Peyer's patch (tissue), 4 donors: Measurements from ENCODE around the gene MBNL3. TPM values are rescaled to one million over a fixed set of nuclear protein-coding genes. Genes with fewer than 3 reads are reported as not detected.

ENCODE experiments used
- DNase-seq, 3 donors: peaks; one replicate each; pipeline ENCODE4 v3.0.0-alpha.2; 2017 to 2019
- H3K27ac ChIP-seq, 4 donors: fragments of 200-600 bp; sonication (generic); one replicate each; pipeline ENCODE4 v1.5.1; 2016 to 2019
- H3K27me3 ChIP-seq, 2 donors: fragments of 200-600 bp; sonication (generic); one replicate each; pipeline ENCODE4 v1.5.1; 2019
- H3K36me3 ChIP-seq, 3 donors: fragments of 200-600 bp; sonication (generic); one replicate each; pipeline ENCODE4 v1.5.1; 2016 to 2019
- H3K4me1 ChIP-seq, 4 donors: fragments of 200-600 bp; sonication (generic); one replicate each; pipeline ENCODE4 v1.5.1; 2016 to 2019
- H3K4me3 ChIP-seq, 4 donors: fragments of 200-600 bp; sonication (generic); 1 replicate in 3 of 4; 2 replicates in 1 of 4; pipeline ENCODE4 v1.5.1; 2016 to 2019; ENCODE audit warnings: mild to moderate bottlenecking in 1 of 4
- H3K9me3 ChIP-seq, 4 donors: fragments of 200-600 bp; sonication (generic); one replicate each; pipeline ENCODE4 v1.5.1; 2016 to 2019; ENCODE audit warnings: mild to moderate bottlenecking in 1 of 4
- POLR2A ChIP-seq, 2 donors: fragments of 450-650 bp; IDR thresholded peaks; one replicate each; pipeline ENCODE4 v1.5.1; 2017; ENCODE audit warnings: antibody characterized with exemption in 2 of 2, mild to moderate bottlenecking in 2 of 2, moderate library complexity in 2 of 2
- total RNA-seq, 4 donors: library from RNA; depleted of rRNA; stranded (reverse); fragments of >200 nt; gene quantifications; one replicate each; pipeline ENCODE4 v1.1.0, GENCODE V29; 2016
- TF ChIP-seq, protein P1 (sequence below), 6 experiments: fragments of 450-650 bp in 4 of 6; fragments of 200-600 bp in 2 of 6; sonication (generic) in 1 of 6; IDR thresholded peaks; one replicate each; pipeline ENCODE4 v1.5.1; 2017 to 2019; ENCODE audit warnings: antibody characterized with exemption in 6 of 6, mild to moderate bottlenecking in 3 of 6, moderate library complexity in 1 of 6

The MBNL3 gene
- total RNA-seq, 4 donors from 2014 or later = 19.8 to 27.9 (median 24.1) TPM

DNA sequence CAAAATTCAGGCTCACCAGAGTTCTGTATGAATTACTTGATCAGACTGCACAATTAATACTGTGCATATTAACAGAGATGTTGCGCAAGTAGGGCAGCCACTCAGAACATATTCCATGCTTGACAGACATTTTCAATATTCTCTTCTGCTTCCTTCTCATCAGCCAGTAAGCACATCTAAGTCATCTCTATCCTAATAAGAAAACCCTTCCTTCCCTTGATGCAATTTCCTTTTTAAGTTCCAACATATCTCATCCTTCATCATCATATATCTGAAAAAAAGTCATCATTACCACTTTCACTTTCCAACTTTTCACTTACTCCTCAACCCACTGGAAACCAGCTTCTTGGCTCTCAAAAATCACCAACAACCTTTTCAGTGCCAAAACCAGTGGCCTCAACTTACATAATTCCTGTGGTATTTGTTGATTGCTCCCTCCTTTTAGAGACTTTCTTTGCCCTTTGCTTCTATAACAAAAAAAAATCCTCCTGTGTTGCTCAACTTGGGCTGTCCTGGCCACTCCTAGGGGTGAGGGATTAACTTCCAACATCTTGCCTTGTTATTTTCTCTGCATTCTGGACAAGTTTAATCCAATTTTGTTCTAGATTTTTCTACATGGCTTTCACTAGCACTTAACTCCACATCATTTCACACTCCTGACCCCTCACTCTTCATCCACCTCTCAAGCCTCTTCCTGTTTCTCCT lies 14.1 kb downstream of the MBNL3 start:
- H3K4me3 ChIP-seq = no peak overlapping the region
- no peak for DNase-seq
- no peaks in the 10 kb centered on the region for H3K9me3 ChIP-seq
- H3K36me3 ChIP-seq = no peaks in the 10 kb centered on the region
- no peaks in the 10 kb centered on the region for H3K27me3 ChIP-seq
- TF ChIP-seq, protein P1, sequence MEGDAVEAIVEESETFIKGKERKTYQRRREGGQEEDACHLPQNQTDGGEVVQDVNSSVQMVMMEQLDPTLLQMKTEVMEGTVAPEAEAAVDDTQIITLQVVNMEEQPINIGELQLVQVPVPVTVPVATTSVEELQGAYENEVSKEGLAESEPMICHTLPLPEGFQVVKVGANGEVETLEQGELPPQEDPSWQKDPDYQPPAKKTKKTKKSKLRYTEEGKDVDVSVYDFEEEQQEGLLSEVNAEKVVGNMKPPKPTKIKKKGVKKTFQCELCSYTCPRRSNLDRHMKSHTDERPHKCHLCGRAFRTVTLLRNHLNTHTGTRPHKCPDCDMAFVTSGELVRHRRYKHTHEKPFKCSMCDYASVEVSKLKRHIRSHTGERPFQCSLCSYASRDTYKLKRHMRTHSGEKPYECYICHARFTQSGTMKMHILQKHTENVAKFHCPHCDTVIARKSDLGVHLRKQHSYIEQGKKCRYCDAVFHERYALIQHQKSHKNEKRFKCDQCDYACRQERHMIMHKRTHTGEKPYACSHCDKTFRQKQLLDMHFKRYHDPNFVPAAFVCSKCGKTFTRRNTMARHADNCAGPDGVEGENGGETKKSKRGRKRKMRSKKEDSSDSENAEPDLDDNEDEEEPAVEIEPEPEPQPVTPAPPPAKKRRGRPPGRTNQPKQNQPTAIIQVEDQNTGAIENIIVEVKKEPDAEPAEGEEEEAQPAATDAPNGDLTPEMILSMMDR (IDR thresholded peaks at IDR 0.05) = no peak
- TF ChIP-seq POLR2A (IDR thresholded peaks at IDR 0.05) = no peak
- H3K27ac ChIP-seq = no peak overlapping the region
- H3K4me1 ChIP-seq = no peaks in the 10 kb centered on the region

DNA sequence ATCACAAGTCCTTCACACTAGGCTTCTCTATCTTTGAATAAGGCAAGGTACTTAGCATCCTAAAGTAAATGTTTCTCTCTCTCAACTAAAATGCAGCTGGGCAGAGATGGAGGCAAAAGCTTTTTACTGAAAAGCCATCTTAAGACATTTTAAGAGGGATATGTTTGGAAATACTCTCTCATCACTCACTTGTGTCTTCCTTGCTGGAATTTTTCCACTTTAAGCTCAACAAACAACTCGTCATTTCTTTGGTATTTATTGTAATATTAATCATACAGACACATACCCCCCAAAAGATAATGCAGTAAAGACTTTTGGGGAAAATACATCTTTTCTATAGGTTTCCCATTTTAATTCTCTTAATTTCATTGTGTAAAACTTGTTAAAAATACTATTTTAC lies 16.4 kb downstream of the MBNL3 start:
- H3K4me3 ChIP-seq = no peak overlapping the region
- H3K9me3 ChIP-seq = no peaks in the 10 kb centered on the region
- DNase-seq = no peak

DNA sequence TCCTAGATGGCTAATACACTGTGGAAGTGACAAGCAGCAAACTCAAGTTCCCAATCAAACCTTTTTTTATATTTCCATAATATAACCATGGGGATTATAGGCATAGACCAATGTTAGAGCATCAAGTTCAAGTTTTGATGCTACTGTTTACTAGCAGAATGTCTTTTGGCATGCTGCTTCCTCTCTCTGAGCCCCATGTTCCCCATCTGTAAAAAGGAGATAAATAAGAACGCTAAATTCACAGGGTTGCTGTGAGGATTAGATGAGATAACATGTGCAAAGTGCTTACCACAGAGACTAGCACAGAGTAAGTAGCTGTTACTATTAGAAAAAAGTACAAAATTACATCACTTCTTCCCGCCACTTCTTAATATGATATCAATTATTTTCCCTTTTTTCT lies 18.0 kb downstream of the MBNL3 start:
- no peak for DNase-seq
- Histone ChIP-seq H3K27ac (no peak overlapping the region), H3K4me1 (no peaks in the 10 kb centered on the region), H3K9me3 (no peaks in the 10 kb centered on the region), H3K27me3 (no peaks in the 10 kb centered on the region), H3K4me3 (no peak overlapping the region), H3K36me3 (no peaks in the 10 kb centered on the region)
- TF ChIP-seq, protein P1 (IDR thresholded peaks at IDR 0.05) = no peak
- TF ChIP-seq POLR2A (IDR thresholded peaks at IDR 0.05) = no peak

More for the DNA sequence above, 16.4 kb downstream of the MBNL3 start:
- Histone ChIP-seq H3K4me1 (no peaks in the 10 kb centered on the region), H3K27ac (no peak overlapping the region), H3K36me3 (no peaks in the 10 kb centered on the region), H3K27me3 (no peaks in the 10 kb centered on the region)
- TF ChIP-seq POLR2A (IDR thresholded peaks at IDR 0.05) = no peak
- TF ChIP-seq, protein P1 (IDR thresholded peaks at IDR 0.05) = no peak

DNA sequence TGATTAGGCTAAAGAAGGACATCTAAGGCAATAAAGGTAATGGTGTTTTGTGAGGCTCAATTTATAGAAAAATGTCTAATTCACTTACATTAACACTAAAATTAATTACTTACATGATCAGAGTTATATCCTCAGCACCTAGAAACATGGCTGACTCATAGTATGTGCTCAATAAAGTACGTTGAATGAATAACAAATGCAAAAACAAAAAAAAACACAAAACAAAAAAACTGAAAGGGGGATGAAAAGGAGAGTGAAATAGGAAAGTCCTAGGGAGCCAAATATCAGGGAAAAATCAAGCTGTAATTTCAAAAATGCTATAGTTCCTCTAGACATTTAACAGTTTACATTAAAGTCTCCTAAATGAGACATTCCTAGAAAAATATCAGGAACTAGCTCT lies 18.7 kb downstream of the MBNL3 start:
- no peaks in the 10 kb centered on the region for H3K36me3 ChIP-seq
- no peak for DNase-seq
- TF ChIP-seq, protein P1 (IDR thresholded peaks at IDR 0.05) = no peak
- TF ChIP-seq POLR2A (IDR thresholded peaks at IDR 0.05) = no peak
- no peaks in the 10 kb centered on the region for H3K4me1 ChIP-seq
- no peak overlapping the region for H3K4me3 ChIP-seq
- H3K27ac ChIP-seq = no peak overlapping the region
- H3K9me3 ChIP-seq = no peaks in the 10 kb centered on the region
- no peaks in the 10 kb centered on the region for H3K27me3 ChIP-seq

DNA sequence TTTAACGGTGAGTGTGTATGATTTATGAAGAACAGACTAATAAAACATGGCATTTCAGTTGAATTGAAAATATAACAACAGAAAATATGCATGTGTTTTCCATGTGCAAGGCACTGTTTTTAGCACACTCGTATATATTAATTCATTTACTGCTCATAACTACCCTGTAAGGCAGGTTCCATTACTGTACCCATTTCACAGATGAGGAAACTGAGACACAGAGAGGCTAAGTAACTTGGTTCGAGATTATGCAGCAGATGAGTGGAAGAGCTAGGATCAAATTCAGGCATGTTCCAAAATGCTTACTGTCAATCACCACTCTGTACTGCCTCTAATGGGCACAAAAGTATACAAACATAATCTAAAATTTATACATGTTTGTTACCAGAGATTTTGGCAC lies 20.4 kb downstream of the MBNL3 start:
- Histone ChIP-seq H3K9me3 (no peaks in the 10 kb centered on the region), H3K27me3 (no peaks in the 10 kb centered on the region), H3K36me3 (no peaks in the 10 kb centered on the region), H3K27ac (no peak overlapping the region), H3K4me3 (no peak overlapping the region), H3K4me1 (no peaks in the 10 kb centered on the region)
- no peak for DNase-seq
- TF ChIP-seq POLR2A (IDR thresholded peaks at IDR 0.05) = no peak
- TF ChIP-seq, protein P1 (IDR thresholded peaks at IDR 0.05) = no peak
